HG03354 (cell line): Measurements from ENCODE around the gene CDH4.

ENCODE experiments used
- ATAC-seq: cut with Tn5 transposase; IDR thresholded peaks from one replicate; pipeline ENCODE4 v1.9.1; 2021; ENCODE audit warnings: mild to moderate bottlenecking; ENCODE audit not compliant: unreplicated experiment, poor library complexity, severe bottlenecking

CDH4 gene

DNA sequence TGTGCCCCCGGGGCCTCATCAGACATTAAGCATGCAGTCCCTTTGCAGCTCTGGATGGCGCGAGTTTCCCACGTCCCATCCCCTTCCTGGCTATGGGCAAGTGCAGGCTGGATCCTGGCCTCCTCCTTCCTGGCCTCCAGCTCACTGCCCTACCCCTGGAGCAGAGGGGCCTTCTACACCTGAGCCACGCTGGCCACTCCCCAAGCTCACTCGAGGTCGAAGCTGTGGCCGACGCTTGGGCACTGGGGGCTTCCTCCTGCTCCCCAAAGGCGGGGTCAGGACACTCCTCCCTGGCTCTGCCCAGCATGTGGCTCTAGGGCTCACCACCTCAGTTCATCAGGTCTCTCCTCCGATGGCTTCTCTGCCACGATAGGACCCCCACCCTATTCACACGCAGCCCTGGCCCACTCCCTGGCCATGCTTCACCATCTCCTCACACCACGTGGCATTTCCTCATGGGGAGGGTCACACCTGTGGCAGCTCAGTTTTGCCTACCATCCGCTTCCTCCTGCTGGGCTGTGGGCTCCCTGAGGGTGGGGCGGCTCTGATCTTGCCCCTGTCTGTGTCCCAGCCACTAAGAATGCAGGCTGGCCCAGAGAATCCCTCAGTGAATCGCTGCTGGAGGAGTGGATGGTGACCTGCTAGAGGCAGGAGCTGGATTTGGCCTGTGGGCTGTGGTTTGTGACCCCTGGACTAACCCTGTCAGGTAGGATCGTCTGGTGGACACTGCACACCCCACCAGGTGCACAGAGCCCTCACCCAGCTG, 532.9 kb downstream of the CDH4 start:
- no peak for ATAC-seq

DNA sequence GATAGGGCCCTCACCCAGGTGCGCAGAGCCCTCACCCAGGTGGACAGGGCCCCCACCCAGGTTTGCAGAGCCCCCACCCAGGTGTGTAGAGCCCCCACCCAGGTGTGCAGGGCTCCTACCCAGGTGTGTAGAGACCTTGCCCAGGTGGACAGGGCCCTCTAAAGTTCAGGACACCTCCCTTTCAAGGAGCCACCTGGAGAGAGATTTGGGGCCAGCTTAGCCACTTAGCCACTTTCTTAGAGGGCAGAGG, 533.4 kb downstream of the CDH4 start:
- no peak for ATAC-seq

DNA sequence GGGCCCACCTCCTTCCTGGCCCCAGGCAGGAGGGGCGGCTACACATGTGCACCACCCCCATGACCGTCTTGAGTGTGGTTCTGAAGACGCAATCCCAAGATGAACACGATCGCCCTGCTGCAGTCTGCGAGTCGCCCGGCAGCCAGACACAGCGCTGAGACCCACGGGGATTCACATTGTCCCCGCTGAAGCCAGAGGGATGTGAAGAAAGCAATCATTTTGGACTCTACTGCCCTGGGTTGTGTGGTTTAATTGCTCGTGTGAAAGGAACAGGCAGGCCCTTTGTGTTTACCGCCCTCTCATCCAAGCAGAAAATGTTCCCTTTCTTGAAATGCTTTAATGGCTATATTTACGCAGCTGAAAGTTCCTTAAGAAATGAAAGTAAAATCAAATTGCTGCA, 534.2 kb downstream of the CDH4 start:
- ATAC-seq: no peak

- ATAC-seq: no peak
These were observed 536.3 kb downstream of the CDH4 start for GRCh38 chr20:61788343-61788742.

DNA sequence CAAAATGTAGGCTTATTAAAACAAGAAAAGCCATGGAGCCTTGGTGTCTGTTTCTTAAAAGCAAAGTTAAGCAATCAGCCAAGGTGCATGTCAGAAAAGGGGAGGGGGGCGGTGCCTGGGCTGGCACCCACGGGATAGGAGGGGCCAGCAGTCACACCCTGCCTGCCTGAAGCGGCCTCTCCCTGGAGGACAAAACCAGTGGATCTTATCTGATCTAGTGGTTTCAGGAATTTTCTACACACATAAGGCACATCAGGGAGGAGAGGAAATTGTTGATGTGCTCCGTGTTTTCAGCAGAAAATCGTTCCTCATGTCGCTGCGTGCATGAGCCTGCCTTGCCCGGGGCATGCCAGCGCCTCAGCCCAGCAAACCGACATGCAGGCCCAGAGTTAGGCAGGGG, 537.3 kb downstream of the CDH4 start:
- ATAC-seq: no peak

DNA sequence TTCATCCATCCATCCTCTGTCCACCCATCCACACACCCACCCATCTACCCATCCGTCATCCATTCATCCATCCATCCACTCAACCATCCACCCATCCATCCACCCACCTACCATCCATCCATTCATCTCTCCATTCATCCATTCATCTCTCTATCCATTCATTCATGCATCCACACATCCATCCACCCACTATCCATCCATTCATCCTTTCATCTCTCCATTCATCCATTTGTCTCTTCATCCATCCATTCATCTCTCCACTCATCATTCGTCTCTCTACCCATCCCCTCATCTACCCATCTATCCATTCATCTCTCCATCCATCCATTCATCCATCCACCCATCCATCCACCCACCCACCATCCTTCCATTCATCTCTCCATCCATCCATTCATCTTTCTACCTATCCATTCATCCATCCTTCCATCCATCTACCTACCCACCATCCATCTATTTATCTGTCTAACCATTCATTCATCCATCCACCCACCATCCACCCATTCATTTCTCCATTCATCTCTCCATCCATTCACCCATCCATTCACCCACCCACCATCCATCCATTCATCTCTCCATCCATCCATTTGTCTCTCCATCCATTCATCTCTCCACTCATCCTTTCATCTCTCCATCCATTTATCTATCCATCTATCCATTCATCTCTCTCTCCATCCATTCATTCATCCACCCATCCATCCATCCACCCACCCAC, 538.2 kb downstream of the CDH4 start:
- no peak for ATAC-seq

- ATAC-seq: no peak
These were observed 539.9 kb downstream of the CDH4 start for GRCh38 chr20:61791995-61792394.

DNA sequence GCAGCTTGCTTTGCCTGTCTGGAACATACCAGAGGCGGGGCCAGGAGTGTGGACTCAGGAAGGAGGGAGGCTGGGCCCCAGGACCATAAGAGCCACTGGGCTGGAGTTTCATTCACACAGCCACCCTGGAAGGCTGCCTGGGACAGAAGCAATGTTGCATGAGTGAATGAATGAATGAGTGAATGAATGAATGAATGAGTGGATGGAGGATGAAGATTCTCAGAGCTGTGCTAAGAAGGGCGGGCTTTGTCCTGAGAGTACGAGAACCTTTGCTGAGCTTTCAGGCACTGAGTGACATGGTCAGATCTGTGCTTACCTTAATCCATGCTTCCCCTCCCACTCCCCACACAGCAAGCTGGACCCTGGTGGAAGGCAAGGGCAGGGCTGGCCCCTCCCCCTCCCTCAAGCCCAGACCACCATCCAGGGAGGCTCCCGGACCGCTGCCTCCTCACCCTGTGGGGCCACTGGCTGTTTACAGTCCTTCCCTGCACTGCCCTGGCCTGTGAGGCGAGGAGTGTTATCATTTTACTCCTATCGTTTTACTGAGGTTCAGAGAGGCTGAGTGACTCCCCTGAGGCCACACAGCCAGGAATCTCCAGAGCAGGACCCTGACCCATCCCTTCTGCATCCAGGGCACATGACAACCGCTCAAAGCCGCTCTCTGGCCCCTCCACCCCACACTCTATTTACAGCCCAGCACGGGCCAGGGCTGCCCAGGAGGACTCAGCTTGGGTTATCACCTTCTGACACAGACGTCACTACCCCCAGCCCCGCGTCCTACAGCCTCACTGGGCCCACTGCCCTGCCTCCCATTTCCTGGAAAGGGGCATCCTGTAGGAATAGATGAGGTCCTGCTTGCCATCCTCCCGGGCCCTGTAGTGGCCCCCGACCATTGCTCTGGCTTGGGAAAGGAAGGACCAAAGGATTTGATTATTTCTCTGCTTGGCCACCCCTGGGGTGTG, 543.9 kb downstream of the CDH4 start:
- no peak for ATAC-seq

- ATAC-seq: no peak
These were observed 544.7 kb downstream of the CDH4 start for GRCh38 chr20:61796738-61797137.

- ATAC-seq: no peak
These were observed 545.1 kb downstream of the CDH4 start for GRCh38 chr20:61797200-61797599.

GRCh38 chr20:61797971-61798411, 545.9 kb downstream of the CDH4 start:
- ATAC-seq: no peak

DNA sequence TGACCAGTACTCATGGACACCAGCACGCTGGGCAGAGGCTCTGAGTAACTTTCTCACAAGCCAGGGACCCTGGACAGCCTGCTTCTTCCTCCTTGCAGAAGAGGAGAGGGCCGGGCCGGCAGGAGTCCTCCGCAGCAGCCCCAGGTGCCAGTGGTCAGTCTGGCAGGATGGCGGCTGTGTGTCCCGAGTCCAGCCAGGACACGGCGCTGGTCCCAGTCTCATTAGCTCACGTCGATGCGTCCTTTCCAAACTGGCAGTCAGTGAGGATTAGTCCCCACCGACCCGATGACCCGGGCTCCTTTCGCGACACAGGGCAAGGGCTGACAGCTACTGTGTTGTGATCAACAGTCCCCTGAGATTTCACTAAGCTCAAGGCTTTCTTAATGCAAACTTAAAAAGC, 546.6 kb downstream of the CDH4 start:
- no peak for ATAC-seq

- no peak for ATAC-seq
These were observed 547.4 kb downstream of the CDH4 start for GRCh38 chr20:61799394-61799923.

GRCh38 chr20:61799928-61800327, 547.9 kb downstream of the CDH4 start:
- no peak for ATAC-seq

DNA sequence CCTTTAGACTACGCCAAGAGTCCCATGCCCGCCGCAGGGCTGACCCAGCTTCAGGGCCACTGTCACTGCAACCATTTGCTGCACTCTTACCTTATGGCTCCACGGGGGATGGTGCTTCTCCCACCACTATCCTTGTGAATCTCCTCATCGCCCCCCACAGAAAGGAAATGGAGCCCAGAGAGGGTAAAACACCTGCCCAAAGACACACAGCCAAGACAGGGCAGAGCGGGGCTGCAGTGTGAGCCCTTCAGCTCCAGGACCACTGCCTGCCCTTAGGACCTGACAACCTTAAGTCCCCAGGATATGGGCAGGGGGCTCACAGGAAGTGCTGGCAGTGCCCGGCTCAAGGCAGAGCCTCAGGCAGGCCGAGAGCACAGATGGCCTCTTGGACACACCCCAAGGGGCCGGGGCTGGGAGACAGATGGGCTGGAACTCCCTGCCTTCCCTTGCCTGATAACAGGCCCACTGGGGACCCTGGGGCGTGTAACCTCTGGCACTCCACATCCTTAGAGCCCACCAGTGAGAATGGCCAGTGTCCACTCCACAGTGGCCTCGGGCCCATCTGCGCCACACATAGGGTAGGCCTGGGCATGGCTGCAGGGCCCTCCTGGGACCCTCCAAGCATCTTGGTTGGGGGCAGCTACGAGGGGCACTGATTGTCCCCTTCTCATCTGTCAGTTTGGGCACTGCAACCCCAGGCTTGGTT, 548.5 kb downstream of the CDH4 start:
- ATAC-seq: no peak

- no peak for ATAC-seq
These were observed 549.0 kb downstream of the CDH4 start for GRCh38 chr20:61801065-61801360.

DNA sequence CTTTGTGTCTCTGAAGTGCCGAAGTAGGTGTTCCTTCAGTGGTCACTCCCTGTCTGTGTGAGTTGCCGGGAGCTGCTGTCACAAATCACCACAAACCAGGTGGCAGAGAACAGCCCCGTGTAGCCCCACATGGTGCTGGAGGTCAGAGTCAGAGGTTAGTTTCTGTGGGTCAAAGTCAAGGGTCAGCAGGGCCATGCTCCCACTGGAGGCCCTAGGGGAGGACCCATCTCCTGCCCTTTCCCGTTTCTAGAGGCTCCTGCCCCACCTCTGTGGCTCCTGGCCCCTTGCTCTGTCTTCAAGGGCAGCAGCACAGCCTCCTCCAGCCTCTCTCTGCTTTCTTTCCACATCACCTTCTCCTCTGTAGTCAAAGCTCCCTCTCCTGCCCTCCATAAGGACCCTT, 549.4 kb downstream of the CDH4 start:
- no peak for ATAC-seq

GRCh38 chr20:61801857-61802442, 549.9 kb downstream of the CDH4 start:
- ATAC-seq: no peak

- no peak for ATAC-seq
These were observed 550.8 kb downstream of the CDH4 start for GRCh38 chr20:61802721-61803311.
